Endodermal cell (in vitro differentiated cells): ENCODE results near the gene CLK3. TPM values are rescaled to one million over a fixed set of nuclear protein-coding genes. Genes with fewer than 3 reads are reported as not detected.
"Not testable (repeated sequence)": the region's sequence is repeated elsewhere in the genome, so short reads cannot be mapped to it uniquely, and the experiment has no call there.

Experiments used
- DNase-seq: peaks from one replicate; pipeline ENCODE4 v3.0.0-alpha.2; 2017
- H3K27ac ChIP-seq: 2 replicates; pipeline ENCODE4 v1.5.1; 2013; ENCODE audit warnings: mild to moderate bottlenecking, low read depth, low read length, moderate library complexity
- H3K27me3 ChIP-seq: 2 replicates; pipeline ENCODE4 v1.6.1; 2013; ENCODE audit warnings: mild to moderate bottlenecking, low read length, moderate library complexity; ENCODE audit not compliant: insufficient read depth, control insufficient read depth, poor library complexity, severe bottlenecking
- H3K36me3 ChIP-seq: 2 replicates; pipeline ENCODE4 v1.7.0; 2013; ENCODE audit warnings: mild to moderate bottlenecking, low read length, moderate library complexity; ENCODE audit not compliant: control insufficient read depth, insufficient read depth
- H3K4me1 ChIP-seq: one replicate; pipeline ENCODE4 v1.7.0; 2013; ENCODE audit warnings: low read length; ENCODE audit not compliant: control insufficient read depth, insufficient read depth
- H3K4me3 ChIP-seq: 2 replicates; pipeline ENCODE4 v1.5.1; 2013; ENCODE audit warnings: mild to moderate bottlenecking, low read length, moderate library complexity
- H3K9ac ChIP-seq: 2 replicates; pipeline ENCODE4 v1.6.1; 2013; ENCODE audit warnings: mild to moderate bottlenecking, low read length, moderate library complexity; ENCODE audit not compliant: poor library complexity, severe bottlenecking; ENCODE audit errors: extremely low read depth
- H3K9me3 ChIP-seq: 2 replicates; pipeline ENCODE4 v1.6.1; 2013; ENCODE audit warnings: mild to moderate bottlenecking, low read length, moderate library complexity; ENCODE audit not compliant: control insufficient read depth
- H3K27ac Mint-ChIP-seq: 2 replicates; pipeline ENCODE4 v1.8.0; 2020; ENCODE audit warnings: mixed read lengths
- H3K27me3 Mint-ChIP-seq: 2 replicates; pipeline ENCODE4 v1.8.0; 2021; ENCODE audit warnings: mild to moderate bottlenecking, mixed read lengths; ENCODE audit not compliant: insufficient read depth
- H3K36me3 Mint-ChIP-seq: 2 replicates; pipeline ENCODE4 v1.8.0; 2020; ENCODE audit warnings: low read depth, mixed read lengths
- H3K4me1 Mint-ChIP-seq: 2 replicates; pipeline ENCODE4 v1.8.0; 2020; ENCODE audit warnings: mixed read lengths
- H3K4me3 Mint-ChIP-seq: 2 replicates; pipeline ENCODE4 v1.8.0; 2020; ENCODE audit warnings: mild to moderate bottlenecking, moderate library complexity, mixed read lengths
- H3K9me3 Mint-ChIP-seq: 2 replicates; pipeline ENCODE4 v1.8.0; 2020; ENCODE audit warnings: mild to moderate bottlenecking, mixed read lengths
- WGBS, 2 experiments: methylation state at CpG; one replicate each; pipeline versions ENCODE4 v1.1.5 to v1.1.7; 2013; ENCODE audit warnings: missing lambda C conversion rate in 2 of 2, mixed read lengths in 1 of 2; ENCODE audit not compliant: insufficient coverage in 1 of 2, insufficient read length in 1 of 2; 5-methylcytosine and 5-hydroxymethylcytosine counted together
- total RNA-seq, 2 donors: library from RNA; stranded (reverse); fragmentation: NEBNext Ultra II Directional in 1 of 2; extraction: Animal tissue kit (Norgen Biotek cat#: 25700) in 1 of 2; gene quantifications; 2 replicates in 1 of 2; 3 replicates in 1 of 2; pipeline ENCODE4 v1.2.1, GENCODE V29; 2021
- TF ChIP-seq, protein P1 (sequence below): fragments of 200-600 bp; sonication (generic); conservative IDR thresholded peaks from 2 replicates; pipeline ENCODE4 v1.5.0; 2021; ENCODE audit warnings: antibody characterized with exemption, mild to moderate bottlenecking

Gene CLK3
- total RNA-seq, 2 donors from 2014 or later = 53.4 to 67.3 TPM

DNA sequence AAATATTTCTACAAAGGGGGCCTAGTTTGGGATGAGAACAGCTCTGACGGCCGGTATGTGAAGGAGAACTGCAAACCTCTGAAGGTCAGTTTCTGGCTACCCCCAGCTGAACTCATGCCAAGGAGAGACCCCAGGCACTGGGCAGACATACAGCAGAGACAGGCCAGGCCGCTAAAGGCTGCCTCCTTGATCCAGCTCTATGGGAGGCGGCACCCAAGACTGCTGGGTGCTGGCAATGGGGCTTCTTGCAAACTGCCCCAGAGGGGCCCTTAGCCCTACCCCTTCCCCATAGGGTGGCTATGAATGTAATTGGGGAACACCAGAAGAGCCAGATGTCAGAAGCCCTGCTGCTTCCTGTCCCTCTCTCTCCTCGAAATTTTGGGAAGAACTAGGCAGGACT, 13.3 kb downstream of the CLK3 start:
- DNase-seq = peak; percentile 44
- TF ChIP-seq, protein P1, sequence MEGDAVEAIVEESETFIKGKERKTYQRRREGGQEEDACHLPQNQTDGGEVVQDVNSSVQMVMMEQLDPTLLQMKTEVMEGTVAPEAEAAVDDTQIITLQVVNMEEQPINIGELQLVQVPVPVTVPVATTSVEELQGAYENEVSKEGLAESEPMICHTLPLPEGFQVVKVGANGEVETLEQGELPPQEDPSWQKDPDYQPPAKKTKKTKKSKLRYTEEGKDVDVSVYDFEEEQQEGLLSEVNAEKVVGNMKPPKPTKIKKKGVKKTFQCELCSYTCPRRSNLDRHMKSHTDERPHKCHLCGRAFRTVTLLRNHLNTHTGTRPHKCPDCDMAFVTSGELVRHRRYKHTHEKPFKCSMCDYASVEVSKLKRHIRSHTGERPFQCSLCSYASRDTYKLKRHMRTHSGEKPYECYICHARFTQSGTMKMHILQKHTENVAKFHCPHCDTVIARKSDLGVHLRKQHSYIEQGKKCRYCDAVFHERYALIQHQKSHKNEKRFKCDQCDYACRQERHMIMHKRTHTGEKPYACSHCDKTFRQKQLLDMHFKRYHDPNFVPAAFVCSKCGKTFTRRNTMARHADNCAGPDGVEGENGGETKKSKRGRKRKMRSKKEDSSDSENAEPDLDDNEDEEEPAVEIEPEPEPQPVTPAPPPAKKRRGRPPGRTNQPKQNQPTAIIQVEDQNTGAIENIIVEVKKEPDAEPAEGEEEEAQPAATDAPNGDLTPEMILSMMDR = no peak
- H3K4me1 ChIP-seq = no peaks in the 10 kb centered on the region
- Mint-ChIP-seq H3K4me1 (no peaks in the 10 kb centered on the region), H3K27me3 (no peaks in the 10 kb centered on the region), H3K9me3 (no peaks in the 10 kb centered on the region), H3K27ac (no peak overlapping the region), H3K36me3 (peaks cover 57% of the 10 kb centered on the region), H3K4me3 (no peak overlapping the region)
- H3K27me3 ChIP-seq = no peaks in the 10 kb centered on the region
- 91 to 97% methylated on average over 5 of the region's 5 CpGs for WGBS, 2 experiments
- H3K27ac ChIP-seq = no peak overlapping the region
- H3K36me3 ChIP-seq = peaks cover 92% of the 10 kb centered on the region
- no peak overlapping the region for H3K4me3 ChIP-seq
- no peaks in the 10 kb centered on the region for H3K9me3 ChIP-seq
- H3K9ac ChIP-seq = no peak overlapping the region

DNA sequence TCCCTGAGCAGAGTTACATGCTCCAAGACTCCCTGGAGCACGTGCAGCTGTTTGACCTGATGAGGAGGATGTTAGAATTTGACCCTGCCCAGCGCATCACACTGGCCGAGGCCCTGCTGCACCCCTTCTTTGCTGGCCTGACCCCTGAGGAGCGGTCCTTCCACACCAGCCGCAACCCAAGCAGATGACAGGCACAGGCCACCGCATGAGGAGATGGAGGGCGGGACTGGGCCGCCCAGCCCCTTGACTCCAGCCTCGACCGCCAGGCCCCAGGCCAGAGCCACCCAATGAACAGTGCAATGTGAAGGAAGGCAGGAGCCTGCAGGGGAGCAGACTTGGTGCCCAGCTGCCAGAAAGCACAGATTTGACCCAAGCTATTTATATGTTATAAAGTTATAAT, 14.1 kb downstream of the CLK3 start:
- H3K27me3 ChIP-seq, H3K9me3 ChIP-seq, H3K9ac ChIP-seq, H3K4me1 ChIP-seq, H3K4me1 Mint-ChIP-seq, H3K9me3 Mint-ChIP-seq, H3K4me3 Mint-ChIP-seq, H3K27ac ChIP-seq, H3K4me3 ChIP-seq, H3K27ac Mint-ChIP-seq, H3K27me3 Mint-ChIP-seq: not testable (repeated sequence)
- peaks cover 92% of the 10 kb centered on the region for H3K36me3 ChIP-seq
- H3K36me3 Mint-ChIP-seq = peaks cover 56% of the 10 kb centered on the region
- DNase-seq = peak; percentile 43
- 95% methylated on average over 9 of the region's 10 CpGs; no CpG with 5 or more reads in 1 of the 2 experiments for WGBS, 2 experiments

DNA sequence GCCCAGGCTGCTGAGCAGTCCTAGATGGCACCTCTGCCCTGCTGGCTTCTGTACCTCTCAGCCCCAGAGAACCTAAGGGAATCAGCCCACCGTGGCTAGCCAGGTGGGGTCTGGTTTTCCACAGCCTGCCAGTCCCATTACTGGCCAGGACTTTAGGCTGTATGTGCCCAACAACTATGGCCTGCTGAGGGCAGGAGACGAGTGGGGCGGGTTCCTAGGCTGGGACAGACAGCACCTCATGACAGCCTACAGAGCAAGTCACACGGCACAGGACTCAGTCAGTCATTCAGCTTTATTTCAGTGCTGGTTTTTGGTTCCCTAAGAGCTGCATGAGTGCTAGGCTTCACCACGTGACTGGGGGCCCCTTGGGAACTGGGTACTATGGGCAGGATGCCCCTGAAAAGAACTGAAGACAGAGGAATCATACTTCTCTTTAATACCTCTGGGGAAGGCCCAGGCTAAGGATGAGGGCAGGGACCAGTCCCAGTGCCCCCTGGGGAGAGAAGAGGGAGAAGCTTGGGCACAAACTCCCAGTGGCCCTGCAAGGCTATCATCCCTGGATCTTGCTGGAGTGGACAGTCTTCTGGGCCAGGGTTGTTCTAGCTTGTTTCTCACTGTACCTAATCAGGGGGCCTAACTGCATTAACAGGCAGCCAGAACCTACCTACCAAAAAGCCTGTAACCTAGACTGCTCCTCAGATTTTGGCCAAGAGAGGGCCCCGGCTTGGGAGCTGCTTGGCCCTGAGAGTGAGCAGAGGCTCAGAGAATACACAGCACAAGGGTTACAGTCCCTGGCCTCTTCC, 14.8 kb downstream of the CLK3 start:
- H3K4me3 ChIP-seq = no peak overlapping the region
- no peak overlapping the region for H3K9ac ChIP-seq
- 93% methylated on average over 5 to 6 of the region's 6 CpGs for WGBS, 2 experiments
- H3K27ac Mint-ChIP-seq = no peak overlapping the region
- TF ChIP-seq, protein P1 = no peak
- no peaks in the 10 kb centered on the region for H3K9me3 Mint-ChIP-seq
- H3K9me3 ChIP-seq = no peaks in the 10 kb centered on the region
- H3K27me3 ChIP-seq = no peaks in the 10 kb centered on the region
- no peaks in the 10 kb centered on the region for H3K27me3 Mint-ChIP-seq
- no peaks in the 10 kb centered on the region for H3K4me1 ChIP-seq
- H3K36me3 ChIP-seq = peaks cover 92% of the 10 kb centered on the region
- DNase-seq = peak; percentile 47
- H3K4me1 Mint-ChIP-seq = no peaks in the 10 kb centered on the region
- H3K4me3 Mint-ChIP-seq = no peak overlapping the region
- no peak overlapping the region for H3K27ac ChIP-seq
- peaks cover 53% of the 10 kb centered on the region for H3K36me3 Mint-ChIP-seq

DNA sequence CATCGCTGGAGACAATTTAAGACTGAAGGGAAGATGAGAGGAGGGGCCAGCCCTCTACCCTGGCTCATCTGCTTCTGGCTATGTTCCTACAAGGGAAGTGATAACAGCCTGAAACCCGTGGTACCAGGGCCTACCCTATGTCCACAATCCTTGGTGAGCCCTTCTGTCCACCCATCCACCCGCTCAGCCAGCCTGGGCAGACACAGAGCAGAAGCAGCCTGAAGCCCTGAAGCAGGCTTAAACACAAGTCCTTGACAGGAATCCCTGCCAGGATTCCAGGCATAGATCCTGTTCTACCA, 15.4 kb downstream of the CLK3 start:
- Mint-ChIP-seq H3K27me3 (no peaks in the 10 kb centered on the region), H3K27ac (no peak overlapping the region), H3K4me3 (no peak overlapping the region), H3K4me1 (no peaks in the 10 kb centered on the region), H3K36me3 (peaks cover 48% of the 10 kb centered on the region), H3K9me3 (no peaks in the 10 kb centered on the region)
- H3K9ac ChIP-seq = no peak overlapping the region
- TF ChIP-seq, protein P1 = no peak
- H3K9me3 ChIP-seq = no peaks in the 10 kb centered on the region
- no peak for DNase-seq
- WGBS, 2 experiments = 93 to 100% methylated on average over 3 of the region's 3 CpGs
- H3K27me3 ChIP-seq = no peaks in the 10 kb centered on the region
- H3K4me3 ChIP-seq = no peak overlapping the region
- H3K4me1 ChIP-seq = no peaks in the 10 kb centered on the region
- H3K36me3 ChIP-seq = peaks cover 92% of the 10 kb centered on the region
- H3K27ac ChIP-seq = no peak overlapping the region
